ENCODE results near the gene LINGO1.

LINGO1 gene

GRCh38 chr15:77612958-77613601 is 19.6 kb downstream of the LINGO1 start:
- TF ChIP-seq CTCF (IDR thresholded peaks at IDR 0.05; ENCODE audit: insufficient read depth, low read length, poor library complexity, severe bottlenecking): no peak
- H3K27me3 ChIP-seq (replicated peaks; ENCODE audit: control insufficient read depth, insufficient read depth, low read length): no peaks in the 10 kb centered on the region; the same call in 1 of the 2 replicates
- no peak for DNase-seq (ENCODE audit: extremely low read depth, insufficient read length)
- no peaks in the 10 kb centered on the region for H3K36me3 ChIP-seq (ENCODE audit: control insufficient read depth, insufficient read depth, low read length)
- no peak overlapping the region for H3K4me3 ChIP-seq (replicated peaks; ENCODE audit: low read depth, low read length)

GRCh38 chr15:77611767-77612166 is 20.9 kb downstream of the LINGO1 start:
- Histone ChIP-seq H3K36me3 (ENCODE audit: control insufficient read depth, insufficient read depth, low read length) (no peaks in the 10 kb centered on the region), H3K4me3 (replicated peaks; ENCODE audit: low read depth, low read length) (no peak overlapping the region), H3K27me3 (replicated peaks; ENCODE audit: control insufficient read depth, insufficient read depth, low read length) (no peaks in the 10 kb centered on the region; the same call in 1 of the 2 replicates)
- no peak for DNase-seq (ENCODE audit: extremely low read depth, insufficient read length)
- TF ChIP-seq CTCF (IDR thresholded peaks at IDR 0.05; ENCODE audit: insufficient read depth, low read length, poor library complexity, severe bottlenecking): no peak

GRCh38 chr15:77610731-77611130 is 22.0 kb downstream of the LINGO1 start:
- Histone ChIP-seq H3K36me3 (ENCODE audit: control insufficient read depth, insufficient read depth, low read length) (no peaks in the 10 kb centered on the region), H3K27me3 (replicated peaks; ENCODE audit: control insufficient read depth, insufficient read depth, low read length) (no peaks in the 10 kb centered on the region; the same call in 1 of the 2 replicates), H3K4me3 (replicated peaks; ENCODE audit: low read depth, low read length) (no peak overlapping the region)
- TF ChIP-seq CTCF (IDR thresholded peaks at IDR 0.05; ENCODE audit: insufficient read depth, low read length, poor library complexity, severe bottlenecking): no peak
- no peak for DNase-seq (ENCODE audit: extremely low read depth, insufficient read length)

GRCh38 chr15:77609558-77609957 is 23.2 kb downstream of the LINGO1 start:
- H3K27me3 ChIP-seq (replicated peaks; ENCODE audit: control insufficient read depth, insufficient read depth, low read length): no peaks in the 10 kb centered on the region; the same call in 1 of the 2 replicates
- no peak for TF ChIP-seq CTCF (IDR thresholded peaks at IDR 0.05; ENCODE audit: insufficient read depth, low read length, poor library complexity, severe bottlenecking)
- no peaks in the 10 kb centered on the region for H3K36me3 ChIP-seq (ENCODE audit: control insufficient read depth, insufficient read depth, low read length)
- no peak overlapping the region for H3K4me3 ChIP-seq (replicated peaks; ENCODE audit: low read depth, low read length)
- no peak for DNase-seq (ENCODE audit: extremely low read depth, insufficient read length)

- TF ChIP-seq CTCF (IDR thresholded peaks at IDR 0.05; ENCODE audit: insufficient read depth, low read length, poor library complexity, severe bottlenecking): no peak
- DNase-seq (ENCODE audit: extremely low read depth, insufficient read length): no peak
- H3K27me3 ChIP-seq (replicated peaks; ENCODE audit: control insufficient read depth, insufficient read depth, low read length): no peaks in the 10 kb centered on the region; the same call in 1 of the 2 replicates
- H3K4me3 ChIP-seq (replicated peaks; ENCODE audit: low read depth, low read length): no peak overlapping the region
- no peaks in the 10 kb centered on the region for H3K36me3 ChIP-seq (ENCODE audit: control insufficient read depth, insufficient read depth, low read length)
Observed at GRCh38 chr15:77608774-77609173, 23.9 kb downstream of the LINGO1 start.

- Histone ChIP-seq H3K4me3 (replicated peaks; ENCODE audit: low read depth, low read length) (no peak overlapping the region), H3K27me3 (replicated peaks; ENCODE audit: control insufficient read depth, insufficient read depth, low read length) (no peaks in the 10 kb centered on the region; the same call in 1 of the 2 replicates), H3K36me3 (ENCODE audit: control insufficient read depth, insufficient read depth, low read length) (no peaks in the 10 kb centered on the region)
- no peak for DNase-seq (ENCODE audit: extremely low read depth, insufficient read length)
- TF ChIP-seq CTCF (IDR thresholded peaks at IDR 0.05; ENCODE audit: insufficient read depth, low read length, poor library complexity, severe bottlenecking): no peak
Observed at GRCh38 chr15:77607894-77608261, 24.8 kb downstream of the LINGO1 start.

All from GM06990 (cell line).